ENCODE measurements around the gene ABCA5. TPM values are rescaled to one million over a fixed set of nuclear protein-coding genes. Genes with fewer than 3 reads are reported as not detected.

ABCA5 gene
- total and polyA plus RNA-seq, 2 of the 13 experiments (the other 11 are each of a cell fraction or from before 2014, with no cell fraction given), result 9.7 to 10.1 TPM

DNA sequence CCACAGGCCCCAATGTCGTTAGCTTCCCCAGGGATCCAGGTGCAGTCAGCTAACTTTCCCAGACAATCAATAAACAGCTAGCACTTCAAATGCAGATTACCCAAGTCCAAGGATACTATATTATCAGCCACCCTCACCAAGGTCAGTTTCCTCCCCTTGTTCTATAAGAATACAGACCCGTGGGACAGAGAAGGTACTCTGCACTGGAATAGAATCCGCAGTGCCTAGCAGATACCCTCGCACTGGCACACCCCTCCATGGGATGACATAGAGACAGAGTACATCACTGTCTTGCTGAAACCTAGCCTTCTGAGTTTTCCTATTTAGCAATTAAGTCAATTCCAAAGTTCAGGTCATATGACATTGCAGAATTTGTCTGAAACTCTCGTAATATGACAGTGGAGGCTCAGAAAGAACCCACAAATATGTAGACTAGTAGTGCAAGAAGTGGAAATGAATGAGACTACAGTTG, 58.4 kb downstream of the ABCA5 start (continued):
- TF ChIP-seq USF2 (IDR thresholded peaks at IDR 0.05; ENCODE audit: low read depth, low read length), result no peak
- peak; percentile 44; the same call in 1 of the 2 replicates for TF ChIP-seq USF2 (CRISPR knock-in tag; IDR thresholded peaks at IDR 0.05; ENCODE audit: borderline replicate concordance)
- no peak for TF ChIP-seq ZSCAN30 (CRISPR knock-in tag; IDR thresholded peaks at IDR 0.05)
- no peak for TF ChIP-seq SP140L (CRISPR knock-in tag; IDR thresholded peaks at IDR 0.05; ENCODE audit: borderline replicate concordance)
- TF ChIP-seq ELF1 (CRISPR knock-in tag; IDR thresholded peaks at IDR 0.05), result no peak; the same call in 1 of the 2 replicates
- TF ChIP-seq ZBTB42 (CRISPR knock-in tag; IDR thresholded peaks at IDR 0.05), result no peak
- no peak for TF ChIP-seq YY1 (IDR thresholded peaks at IDR 0.05; ENCODE audit: insufficient read depth, insufficient replicate concordance, low read depth, low read length)
- no peak for TF ChIP-seq DNMT1 (CRISPR knock-in tag; IDR thresholded peaks at IDR 0.05)
- peak; percentile 26; the same call in 1 of the 2 replicates for TF ChIP-seq TCF7 (IDR thresholded peaks at IDR 0.05; ENCODE audit: low read depth)
- TF ChIP-seq ZNF10 (CRISPR knock-in tag; IDR thresholded peaks at IDR 0.05; ENCODE audit: borderline replicate concordance, low read depth), result no peak
- TF ChIP-seq MAF1 (CRISPR knock-in tag; IDR thresholded peaks at IDR 0.05; ENCODE audit: borderline replicate concordance), result no peak
- no peak for TF ChIP-seq MXD1 (CRISPR knock-in tag; IDR thresholded peaks at IDR 0.05)
- peak; percentile 64 for TF ChIP-seq MED1 (CRISPR knock-in tag; IDR thresholded peaks at IDR 0.05)
- no peak for TF ChIP-seq FOXK2 (IDR thresholded peaks at IDR 0.05)
- TF ChIP-seq ELK4 (CRISPR knock-in tag; IDR thresholded peaks at IDR 0.05; ENCODE audit: borderline replicate concordance), result no peak
- TF ChIP-seq GABPB1 (CRISPR knock-in tag; IDR thresholded peaks at IDR 0.05), result no peak
- TF ChIP-seq, protein P1, sequence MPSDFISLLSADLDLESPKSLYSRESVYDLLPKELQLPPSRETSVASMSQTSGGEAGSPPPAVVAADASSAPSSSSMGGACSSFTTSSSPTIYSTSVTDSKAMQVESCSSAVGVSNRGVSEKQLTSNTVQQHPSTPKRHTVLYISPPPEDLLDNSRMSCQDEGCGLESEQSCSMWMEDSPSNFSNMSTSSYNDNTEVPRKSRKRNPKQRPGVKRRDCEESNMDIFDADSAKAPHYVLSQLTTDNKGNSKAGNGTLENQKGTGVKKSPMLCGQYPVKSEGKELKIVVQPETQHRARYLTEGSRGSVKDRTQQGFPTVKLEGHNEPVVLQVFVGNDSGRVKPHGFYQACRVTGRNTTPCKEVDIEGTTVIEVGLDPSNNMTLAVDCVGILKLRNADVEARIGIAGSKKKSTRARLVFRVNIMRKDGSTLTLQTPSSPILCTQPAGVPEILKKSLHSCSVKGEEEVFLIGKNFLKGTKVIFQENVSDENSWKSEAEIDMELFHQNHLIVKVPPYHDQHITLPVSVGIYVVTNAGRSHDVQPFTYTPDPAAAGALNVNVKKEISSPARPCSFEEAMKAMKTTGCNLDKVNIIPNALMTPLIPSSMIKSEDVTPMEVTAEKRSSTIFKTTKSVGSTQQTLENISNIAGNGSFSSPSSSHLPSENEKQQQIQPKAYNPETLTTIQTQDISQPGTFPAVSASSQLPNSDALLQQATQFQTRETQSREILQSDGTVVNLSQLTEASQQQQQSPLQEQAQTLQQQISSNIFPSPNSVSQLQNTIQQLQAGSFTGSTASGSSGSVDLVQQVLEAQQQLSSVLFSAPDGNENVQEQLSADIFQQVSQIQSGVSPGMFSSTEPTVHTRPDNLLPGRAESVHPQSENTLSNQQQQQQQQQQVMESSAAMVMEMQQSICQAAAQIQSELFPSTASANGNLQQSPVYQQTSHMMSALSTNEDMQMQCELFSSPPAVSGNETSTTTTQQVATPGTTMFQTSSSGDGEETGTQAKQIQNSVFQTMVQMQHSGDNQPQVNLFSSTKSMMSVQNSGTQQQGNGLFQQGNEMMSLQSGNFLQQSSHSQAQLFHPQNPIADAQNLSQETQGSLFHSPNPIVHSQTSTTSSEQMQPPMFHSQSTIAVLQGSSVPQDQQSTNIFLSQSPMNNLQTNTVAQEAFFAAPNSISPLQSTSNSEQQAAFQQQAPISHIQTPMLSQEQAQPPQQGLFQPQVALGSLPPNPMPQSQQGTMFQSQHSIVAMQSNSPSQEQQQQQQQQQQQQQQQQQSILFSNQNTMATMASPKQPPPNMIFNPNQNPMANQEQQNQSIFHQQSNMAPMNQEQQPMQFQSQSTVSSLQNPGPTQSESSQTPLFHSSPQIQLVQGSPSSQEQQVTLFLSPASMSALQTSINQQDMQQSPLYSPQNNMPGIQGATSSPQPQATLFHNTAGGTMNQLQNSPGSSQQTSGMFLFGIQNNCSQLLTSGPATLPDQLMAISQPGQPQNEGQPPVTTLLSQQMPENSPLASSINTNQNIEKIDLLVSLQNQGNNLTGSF (CRISPR knock-in tag; IDR thresholded peaks at IDR 0.05), result no peak
- peak; percentile 75 to 87 for TF ChIP-seq MAFK (conservative IDR thresholded peaks at IDR 0.05 in 1 of 2, IDR thresholded peaks at IDR 0.05 in 1 of 2; ENCODE audit: low read length in 2 of 2)
- peak; percentile 94 for TF ChIP-seq GATAD2A (CRISPR knock-in tag; IDR thresholded peaks at IDR 0.05)
- TF ChIP-seq PBX2 (CRISPR knock-in tag; IDR thresholded peaks at IDR 0.05), result no peak
- TF ChIP-seq NR2F2 (IDR thresholded peaks at IDR 0.05; ENCODE audit: borderline replicate concordance, low read depth), result no peak
- no peak for TF ChIP-seq SETDB1 (CRISPR knock-in tag; IDR thresholded peaks at IDR 0.05; ENCODE audit: borderline replicate concordance)
